ENCODE measurements around the gene SPRR1A.

DNA sequence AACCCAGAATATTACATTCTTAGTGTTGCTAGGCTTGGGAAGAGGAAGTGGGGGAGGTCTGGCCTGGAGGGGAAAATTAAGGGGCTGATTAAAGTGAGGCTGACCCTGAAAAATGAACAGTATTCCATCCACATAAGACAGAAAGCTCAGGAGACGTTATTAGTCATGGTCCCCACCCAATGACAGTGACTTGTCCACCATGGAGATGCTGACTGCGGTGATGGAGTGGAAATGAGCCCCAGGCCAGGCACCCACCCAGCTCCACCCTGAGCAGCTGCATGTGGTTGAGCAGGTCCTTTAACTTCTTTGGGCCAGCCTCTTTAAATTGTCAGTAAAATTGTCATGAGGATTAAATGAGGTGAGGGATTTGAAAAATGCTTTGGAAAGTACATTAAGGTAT lies 14.8 kb upstream of the SPRR1A start:
- TF ChIP-seq, protein P1, sequence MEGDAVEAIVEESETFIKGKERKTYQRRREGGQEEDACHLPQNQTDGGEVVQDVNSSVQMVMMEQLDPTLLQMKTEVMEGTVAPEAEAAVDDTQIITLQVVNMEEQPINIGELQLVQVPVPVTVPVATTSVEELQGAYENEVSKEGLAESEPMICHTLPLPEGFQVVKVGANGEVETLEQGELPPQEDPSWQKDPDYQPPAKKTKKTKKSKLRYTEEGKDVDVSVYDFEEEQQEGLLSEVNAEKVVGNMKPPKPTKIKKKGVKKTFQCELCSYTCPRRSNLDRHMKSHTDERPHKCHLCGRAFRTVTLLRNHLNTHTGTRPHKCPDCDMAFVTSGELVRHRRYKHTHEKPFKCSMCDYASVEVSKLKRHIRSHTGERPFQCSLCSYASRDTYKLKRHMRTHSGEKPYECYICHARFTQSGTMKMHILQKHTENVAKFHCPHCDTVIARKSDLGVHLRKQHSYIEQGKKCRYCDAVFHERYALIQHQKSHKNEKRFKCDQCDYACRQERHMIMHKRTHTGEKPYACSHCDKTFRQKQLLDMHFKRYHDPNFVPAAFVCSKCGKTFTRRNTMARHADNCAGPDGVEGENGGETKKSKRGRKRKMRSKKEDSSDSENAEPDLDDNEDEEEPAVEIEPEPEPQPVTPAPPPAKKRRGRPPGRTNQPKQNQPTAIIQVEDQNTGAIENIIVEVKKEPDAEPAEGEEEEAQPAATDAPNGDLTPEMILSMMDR (IDR thresholded peaks at IDR 0.05): no peak
- TF ChIP-seq, protein P2, sequence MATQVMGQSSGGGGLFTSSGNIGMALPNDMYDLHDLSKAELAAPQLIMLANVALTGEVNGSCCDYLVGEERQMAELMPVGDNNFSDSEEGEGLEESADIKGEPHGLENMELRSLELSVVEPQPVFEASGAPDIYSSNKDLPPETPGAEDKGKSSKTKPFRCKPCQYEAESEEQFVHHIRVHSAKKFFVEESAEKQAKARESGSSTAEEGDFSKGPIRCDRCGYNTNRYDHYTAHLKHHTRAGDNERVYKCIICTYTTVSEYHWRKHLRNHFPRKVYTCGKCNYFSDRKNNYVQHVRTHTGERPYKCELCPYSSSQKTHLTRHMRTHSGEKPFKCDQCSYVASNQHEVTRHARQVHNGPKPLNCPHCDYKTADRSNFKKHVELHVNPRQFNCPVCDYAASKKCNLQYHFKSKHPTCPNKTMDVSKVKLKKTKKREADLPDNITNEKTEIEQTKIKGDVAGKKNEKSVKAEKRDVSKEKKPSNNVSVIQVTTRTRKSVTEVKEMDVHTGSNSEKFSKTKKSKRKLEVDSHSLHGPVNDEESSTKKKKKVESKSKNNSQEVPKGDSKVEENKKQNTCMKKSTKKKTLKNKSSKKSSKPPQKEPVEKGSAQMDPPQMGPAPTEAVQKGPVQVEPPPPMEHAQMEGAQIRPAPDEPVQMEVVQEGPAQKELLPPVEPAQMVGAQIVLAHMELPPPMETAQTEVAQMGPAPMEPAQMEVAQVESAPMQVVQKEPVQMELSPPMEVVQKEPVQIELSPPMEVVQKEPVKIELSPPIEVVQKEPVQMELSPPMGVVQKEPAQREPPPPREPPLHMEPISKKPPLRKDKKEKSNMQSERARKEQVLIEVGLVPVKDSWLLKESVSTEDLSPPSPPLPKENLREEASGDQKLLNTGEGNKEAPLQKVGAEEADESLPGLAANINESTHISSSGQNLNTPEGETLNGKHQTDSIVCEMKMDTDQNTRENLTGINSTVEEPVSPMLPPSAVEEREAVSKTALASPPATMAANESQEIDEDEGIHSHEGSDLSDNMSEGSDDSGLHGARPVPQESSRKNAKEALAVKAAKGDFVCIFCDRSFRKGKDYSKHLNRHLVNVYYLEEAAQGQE (IDR thresholded peaks at IDR 0.05; ENCODE audit: insufficient read depth in 1 of 2, low read depth in 2 of 2, low read length in 1 of 2): no peak
